ENCODE measurements around the gene WASHC2A. TPM values are rescaled to one million over a fixed set of nuclear protein-coding genes. Genes with fewer than 3 reads are reported as not detected.
"Not testable (repeated sequence)": the region's sequence is repeated elsewhere in the genome, so short reads cannot be mapped to it uniquely, and the experiment has no call there.

WASHC2A gene
- total and polyA plus RNA-seq, 2 donors (not counting 1 experiment from before 2014, with no cell fraction given) = 21.2 to 66.5 TPM

DNA sequence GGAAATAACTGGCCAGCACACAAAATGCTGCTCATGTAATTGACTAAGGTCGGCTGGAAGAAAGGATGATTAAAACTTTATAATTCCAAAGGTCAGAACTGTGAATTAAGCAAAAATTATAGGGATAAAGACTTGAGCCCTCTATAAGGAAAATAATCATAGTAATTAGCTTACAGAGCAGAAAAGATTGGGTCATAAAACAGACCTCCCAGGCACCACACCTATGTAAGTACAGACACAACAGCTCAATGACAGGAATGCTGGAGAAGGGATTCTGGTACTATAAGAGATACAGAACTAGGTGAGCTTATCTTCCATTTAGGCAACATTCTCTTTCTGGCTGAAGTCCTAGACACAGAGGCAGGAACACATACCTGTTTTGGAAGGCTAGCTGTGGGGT lies 9.0 kb upstream of the WASHC2A start:
- H3K4me1 ChIP-seq (ENCODE audit: control insufficient read depth in 2 of 2, insufficient read depth in 2 of 2, low read length in 2 of 2); H3K27me3 Mint-ChIP-seq; H2AFZ ChIP-seq (ENCODE audit: insufficient read depth, low read depth, low read length, poor library complexity, severe bottlenecking); CTCF ChIA-PET; H3K9me3 Mint-ChIP-seq (ENCODE audit: insufficient read depth); H3K27ac ChIP-seq (ENCODE audit: low read length in 2 of 2); H3K27ac Mint-ChIP-seq; H3K27me3 ChIP-seq (replicated peaks in 1 of 4; ENCODE audit: control extremely low read depth in 1 of 4, control insufficient read depth in 3 of 4, insufficient read depth in 4 of 4, low read length in 3 of 4); POLR2A ChIA-PET; H4K20me1 ChIP-seq (ENCODE audit: control insufficient read depth, insufficient read depth, low read length, poor library complexity, severe bottlenecking); H3K36me3 ChIP-seq (replicated peaks in 1 of 2; ENCODE audit: control extremely low read depth in 1 of 2, control insufficient read depth in 1 of 2, extremely low read depth in 1 of 2, insufficient read depth in 2 of 2, low read length in 1 of 2); H3K4me3 ChIP-seq (ENCODE audit: control extremely low read depth in 1 of 5, extremely low read depth in 1 of 5, insufficient read depth in 1 of 5, low read depth in 2 of 5, low read length in 4 of 5); H3K79me2 ChIP-seq (ENCODE audit: control insufficient read depth, insufficient read depth, low read length); DNase-seq; ATAC-seq (ENCODE audit: low read depth); H3K4me1 Mint-ChIP-seq; H3K4me3 Mint-ChIP-seq; H3K9ac ChIP-seq (ENCODE audit: low read length); H3K9me3 ChIP-seq (ENCODE audit: control extremely low read depth in 1 of 3, control insufficient read depth in 2 of 3, insufficient read depth in 1 of 3, low read length in 2 of 3); intact Hi-C loops (cut with micrococcal nuclease); H3K4me2 ChIP-seq (replicated peaks; ENCODE audit: low read depth, low read length, poor library complexity, severe bottlenecking): not testable (repeated sequence)
- no CpG with 5 or more reads among the region's 1 CpG for WGBS (ENCODE audit: insufficient coverage)

DNA sequence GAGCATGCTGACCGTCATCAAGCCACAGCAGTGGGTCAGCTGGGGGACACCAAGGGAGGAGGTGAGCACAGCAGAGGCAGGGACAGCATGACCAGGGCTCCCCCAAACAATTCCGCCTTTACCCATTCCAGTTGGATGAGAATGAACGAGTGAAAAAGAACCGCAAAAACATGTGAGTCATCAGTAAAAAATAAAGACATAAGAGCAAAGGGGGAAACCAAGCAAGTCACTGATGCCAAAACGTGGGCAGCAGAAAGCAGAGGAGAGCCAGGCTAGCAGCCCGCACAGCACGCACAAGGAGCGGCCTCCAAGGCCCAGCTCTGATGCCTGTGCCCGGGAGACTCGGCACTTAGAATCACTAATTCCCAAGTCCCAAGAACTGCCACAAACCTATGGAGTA lies 7.8 kb upstream of the WASHC2A start:
- CTCF ChIA-PET; H3K79me2 ChIP-seq (ENCODE audit: control insufficient read depth, insufficient read depth, low read length); H3K4me3 Mint-ChIP-seq; H3K4me1 ChIP-seq (ENCODE audit: control insufficient read depth in 2 of 2, insufficient read depth in 2 of 2, low read length in 2 of 2); H4K20me1 ChIP-seq (ENCODE audit: control insufficient read depth, insufficient read depth, low read length, poor library complexity, severe bottlenecking); H3K9me3 ChIP-seq (ENCODE audit: control extremely low read depth in 1 of 3, control insufficient read depth in 2 of 3, insufficient read depth in 1 of 3, low read length in 2 of 3); POLR2A ChIA-PET; DNase-seq; H3K9ac ChIP-seq (ENCODE audit: low read length); H3K4me2 ChIP-seq (replicated peaks; ENCODE audit: low read depth, low read length, poor library complexity, severe bottlenecking); H3K27me3 Mint-ChIP-seq; H3K4me1 Mint-ChIP-seq; intact Hi-C loops (cut with micrococcal nuclease); H3K27ac Mint-ChIP-seq; H3K27ac ChIP-seq (ENCODE audit: low read length in 2 of 2); H3K9me3 Mint-ChIP-seq (ENCODE audit: insufficient read depth); H3K27me3 ChIP-seq (replicated peaks in 1 of 4; ENCODE audit: control extremely low read depth in 1 of 4, control insufficient read depth in 3 of 4, insufficient read depth in 4 of 4, low read length in 3 of 4); H3K36me3 ChIP-seq (replicated peaks in 1 of 2; ENCODE audit: control extremely low read depth in 1 of 2, control insufficient read depth in 1 of 2, extremely low read depth in 1 of 2, insufficient read depth in 2 of 2, low read length in 1 of 2); H3K4me3 ChIP-seq (ENCODE audit: control extremely low read depth in 1 of 5, extremely low read depth in 1 of 5, insufficient read depth in 1 of 5, low read depth in 2 of 5, low read length in 4 of 5); ATAC-seq (ENCODE audit: low read depth); H2AFZ ChIP-seq (ENCODE audit: insufficient read depth, low read depth, low read length, poor library complexity, severe bottlenecking): not testable (repeated sequence)
- 94% methylated on average over 2 of the region's 10 CpGs for WGBS (ENCODE audit: insufficient coverage)

DNA sequence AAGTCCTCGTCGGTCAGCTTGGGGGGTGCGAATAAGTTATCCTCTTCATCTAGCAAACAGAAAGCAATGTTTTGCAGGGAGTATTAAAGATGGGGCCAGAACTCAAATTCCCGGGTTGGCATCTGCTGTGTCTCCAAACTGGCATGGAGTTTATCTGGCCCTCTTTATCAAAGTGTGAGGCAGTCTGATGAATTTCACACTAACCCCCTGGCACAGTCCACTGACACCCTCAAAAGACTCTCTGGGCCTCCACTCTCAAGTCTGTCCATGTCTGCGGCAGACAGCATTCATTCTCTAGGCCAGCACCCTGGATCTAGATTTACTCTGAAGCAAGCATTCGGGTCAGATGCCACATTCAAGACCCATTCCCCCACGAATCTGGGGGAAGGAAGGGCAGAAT lies 6.2 kb upstream of the WASHC2A start:
- H3K27ac Mint-ChIP-seq; H3K36me3 ChIP-seq (replicated peaks in 1 of 2; ENCODE audit: control extremely low read depth in 1 of 2, control insufficient read depth in 1 of 2, extremely low read depth in 1 of 2, insufficient read depth in 2 of 2, low read length in 1 of 2); H2AFZ ChIP-seq (ENCODE audit: insufficient read depth, low read depth, low read length, poor library complexity, severe bottlenecking); H3K27ac ChIP-seq (ENCODE audit: low read length in 2 of 2); H3K4me3 ChIP-seq (ENCODE audit: control extremely low read depth in 1 of 5, extremely low read depth in 1 of 5, insufficient read depth in 1 of 5, low read depth in 2 of 5, low read length in 4 of 5); H3K4me3 Mint-ChIP-seq; CTCF ChIA-PET; H3K27me3 ChIP-seq (replicated peaks in 1 of 4; ENCODE audit: control extremely low read depth in 1 of 4, control insufficient read depth in 3 of 4, insufficient read depth in 4 of 4, low read length in 3 of 4); H3K9me3 Mint-ChIP-seq (ENCODE audit: insufficient read depth); H3K27me3 Mint-ChIP-seq; POLR2A ChIA-PET; ATAC-seq (ENCODE audit: low read depth); H3K4me1 ChIP-seq (ENCODE audit: control insufficient read depth in 2 of 2, insufficient read depth in 2 of 2, low read length in 2 of 2); H3K4me1 Mint-ChIP-seq; H3K4me2 ChIP-seq (replicated peaks; ENCODE audit: low read depth, low read length, poor library complexity, severe bottlenecking); intact Hi-C loops (cut with micrococcal nuclease); H3K9ac ChIP-seq (ENCODE audit: low read length); DNase-seq; H3K9me3 ChIP-seq (ENCODE audit: control extremely low read depth in 1 of 3, control insufficient read depth in 2 of 3, insufficient read depth in 1 of 3, low read length in 2 of 3); H4K20me1 ChIP-seq (ENCODE audit: control insufficient read depth, insufficient read depth, low read length, poor library complexity, severe bottlenecking); H3K79me2 ChIP-seq (ENCODE audit: control insufficient read depth, insufficient read depth, low read length): not testable (repeated sequence)
- 100% methylated on average over 1 of the region's 7 CpGs for WGBS (ENCODE audit: insufficient coverage)

Data from B cell (primary cell).